MG63 (cell line): Measurements from ENCODE around the gene ARAP3. TPM values are rescaled to one million over a fixed set of nuclear protein-coding genes. Genes with fewer than 3 reads are reported as not detected.

Experiments
- DNase-seq: peaks from one replicate; pipeline ENCODE4 v3.0.0-alpha.2; 2020
- H3K27me3 ChIP-seq: fragments of 250-450 bp; sonication (Bioruptor Pico); 2 replicates; pipeline ENCODE4 v1.5.1; 2020; ENCODE audit warnings: mild to moderate bottlenecking, moderate library complexity
- H3K36me3 ChIP-seq: fragments of 250-450 bp; sonication (Bioruptor Pico); 2 replicates; pipeline ENCODE4 v1.5.1; 2020; ENCODE audit warnings: mild to moderate bottlenecking, moderate library complexity
- H3K4me3 ChIP-seq: fragments of 250-450 bp; sonication (Bioruptor Pico); 2 replicates; pipeline ENCODE4 v1.5.1; 2020; ENCODE audit warnings: mild to moderate bottlenecking, moderate library complexity
- H3K9me3 ChIP-seq: fragments of 250-450 bp; sonication (Bioruptor Pico); 2 replicates; pipeline ENCODE4 v1.5.1; 2020; ENCODE audit warnings: mild to moderate bottlenecking, moderate library complexity
- total RNA-seq: library from RNA; depleted of rRNA; stranded (reverse); fragments of >200 nt; shearing (Covaris generic); gene quantifications from 2 replicates; pipeline ENCODE4 v1.2.3, GENCODE V29; 2014; ENCODE audit warnings: low replicate concordance

The ARAP3 gene
- total RNA-seq, 1 experiment from 2014 or later: 4.6 TPM

DNA sequence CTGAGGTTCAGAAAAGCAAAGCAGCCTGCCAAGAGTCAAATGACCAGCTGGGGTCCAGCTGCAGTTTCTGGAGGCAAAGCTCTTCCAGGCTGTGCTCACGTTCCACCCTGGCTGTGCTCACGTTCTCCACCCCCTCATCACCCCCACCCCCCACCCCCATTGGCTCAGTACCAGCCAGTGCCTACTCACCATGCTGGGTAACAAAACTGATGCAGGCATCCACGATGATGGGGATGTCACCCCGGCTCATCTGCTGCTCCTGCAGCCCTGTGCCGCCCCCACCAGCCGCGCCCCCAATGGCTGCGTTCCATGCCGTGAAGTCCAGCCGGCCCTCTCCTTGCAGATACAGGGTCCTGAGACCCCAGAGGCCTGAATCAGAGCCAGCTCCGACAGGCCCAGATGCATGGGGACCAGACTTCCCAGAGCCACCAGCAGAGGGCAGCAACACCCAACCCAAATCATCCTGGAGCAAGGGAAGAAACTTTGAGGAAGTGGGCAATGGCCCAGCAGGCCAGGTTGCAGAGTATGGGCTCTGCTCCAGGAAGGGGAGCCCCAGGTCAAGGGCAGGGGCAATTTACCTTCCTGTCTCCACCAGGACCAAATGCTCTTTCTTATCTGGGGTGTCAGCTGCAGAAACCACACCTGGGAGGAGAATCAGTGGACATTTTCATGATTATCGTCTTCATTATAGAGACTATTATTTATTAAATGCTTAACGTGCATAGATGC, 17.1 kb downstream of the ARAP3 start:
- peak; percentile 72 for DNase-seq
- no peak overlapping the region for H3K4me3 ChIP-seq
- no peaks in the 10 kb centered on the region; the same call in 1 of the 2 replicates for H3K36me3 ChIP-seq
- no peaks in the 10 kb centered on the region for H3K27me3 ChIP-seq
- H3K9me3 ChIP-seq: no peaks in the 10 kb centered on the region

DNA sequence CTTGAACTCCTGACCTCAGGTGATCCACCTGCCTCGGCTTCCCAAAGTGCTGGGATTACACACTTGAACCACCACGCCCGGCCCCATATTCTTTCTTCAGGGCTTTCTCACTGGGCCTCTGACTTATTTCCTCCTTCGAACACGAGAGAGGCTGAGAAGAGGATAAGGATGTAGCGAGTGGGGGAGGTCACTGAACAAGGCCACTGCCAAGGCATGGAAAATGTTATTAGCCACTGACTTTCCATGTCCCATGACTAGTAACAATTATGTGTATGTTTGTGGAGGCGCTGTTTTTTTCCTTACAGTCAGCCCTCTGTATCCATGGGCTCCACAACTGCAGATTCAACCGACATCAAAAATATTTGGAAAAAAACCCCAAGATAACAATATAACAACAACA, 18.5 kb downstream of the ARAP3 start:
- no peaks in the 10 kb centered on the region; the same call in none of the 2 replicates for H3K36me3 ChIP-seq

DNA sequence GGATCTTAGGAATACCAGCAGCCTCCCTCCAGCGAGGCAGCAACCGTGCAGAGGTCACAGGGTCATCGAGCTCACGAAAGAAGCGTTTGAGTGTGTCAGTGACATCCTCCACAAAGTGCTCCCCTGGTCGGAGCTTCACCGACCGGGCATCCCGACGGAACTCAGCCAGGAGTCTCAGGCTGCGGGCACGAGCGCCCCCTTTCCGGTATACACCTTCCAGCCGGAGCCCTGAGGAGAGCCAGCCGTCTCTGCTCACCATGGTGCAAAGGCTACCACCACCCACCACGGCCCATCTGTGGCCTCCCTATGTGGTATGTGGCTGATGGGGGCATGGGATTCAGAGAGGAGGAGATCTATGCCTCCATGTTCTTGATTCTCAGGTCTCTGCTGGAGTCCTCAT, 20.0 kb downstream of the ARAP3 start:
- H3K36me3 ChIP-seq: no peaks in the 10 kb centered on the region; the same call in none of the 2 replicates

More for the DNA sequence above, 18.5 kb downstream of the ARAP3 start:
- no peaks in the 10 kb centered on the region for H3K9me3 ChIP-seq
- DNase-seq: no peak
- H3K27me3 ChIP-seq: no peaks in the 10 kb centered on the region
- no peak overlapping the region for H3K4me3 ChIP-seq

DNA sequence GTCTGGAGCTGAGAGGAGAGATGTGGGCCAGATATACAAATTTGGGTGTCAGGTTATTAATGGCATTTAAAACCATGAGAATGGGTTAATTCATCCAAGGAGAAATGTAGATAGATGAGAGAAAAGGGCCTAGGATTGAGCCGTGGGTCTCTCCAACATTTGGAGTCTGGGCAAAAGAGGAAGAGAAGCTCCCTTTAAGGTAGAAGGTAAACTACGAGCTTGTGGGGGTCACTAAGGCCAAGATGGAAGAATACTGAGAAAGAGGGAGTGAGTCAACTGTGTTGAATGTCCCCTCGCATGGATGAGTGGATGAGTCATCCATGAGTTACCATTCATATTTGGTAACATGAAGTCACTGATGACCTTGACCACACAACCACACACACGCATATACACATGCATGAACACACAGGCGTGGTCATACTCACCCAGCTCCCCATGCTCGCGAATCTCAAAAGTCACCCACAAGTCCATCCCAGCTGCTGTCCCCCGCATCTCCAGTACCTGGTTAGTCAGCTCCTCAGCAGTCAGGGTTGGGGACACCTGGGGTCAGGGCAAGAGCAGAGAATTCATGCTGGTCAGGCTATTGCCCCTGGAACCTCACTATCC, 24.0 kb downstream of the ARAP3 start:
- Histone ChIP-seq H3K27me3 (no peaks in the 10 kb centered on the region), H3K9me3 (no peaks in the 10 kb centered on the region), H3K36me3 (peaks cover 3% of the 10 kb centered on the region; the same call in 1 of the 2 replicates), H3K4me3 (no peak overlapping the region)
- peak; percentile 61 for DNase-seq

More for the DNA sequence above, 20.0 kb downstream of the ARAP3 start:
- Histone ChIP-seq H3K9me3 (no peaks in the 10 kb centered on the region), H3K4me3 (no peak overlapping the region), H3K27me3 (no peaks in the 10 kb centered on the region)
- no peak for DNase-seq

DNA sequence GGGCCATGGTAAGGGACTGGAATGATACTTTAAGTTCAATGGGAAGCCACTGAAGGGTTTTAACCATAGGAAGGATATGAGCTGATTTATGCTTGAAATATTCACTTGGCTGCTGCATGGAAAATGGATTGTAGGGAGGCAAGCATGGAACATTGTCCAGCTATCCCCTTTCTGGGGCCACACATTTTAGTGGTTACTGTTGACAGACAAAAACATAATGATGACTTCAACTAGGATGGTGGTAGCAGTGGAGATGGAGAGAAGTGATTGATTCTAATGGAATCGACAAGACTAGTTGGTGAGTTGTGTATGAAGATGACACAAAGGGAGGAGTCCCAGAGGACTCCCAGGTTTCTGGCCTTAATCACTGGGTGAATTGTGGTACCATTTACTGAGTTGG, 24.6 kb downstream of the ARAP3 start:
- no peak overlapping the region for H3K4me3 ChIP-seq
- H3K9me3 ChIP-seq: no peaks in the 10 kb centered on the region
- DNase-seq: no peak
- no peaks in the 10 kb centered on the region for H3K27me3 ChIP-seq
- peaks cover 3% of the 10 kb centered on the region; the same call in 1 of the 2 replicates for H3K36me3 ChIP-seq

DNA sequence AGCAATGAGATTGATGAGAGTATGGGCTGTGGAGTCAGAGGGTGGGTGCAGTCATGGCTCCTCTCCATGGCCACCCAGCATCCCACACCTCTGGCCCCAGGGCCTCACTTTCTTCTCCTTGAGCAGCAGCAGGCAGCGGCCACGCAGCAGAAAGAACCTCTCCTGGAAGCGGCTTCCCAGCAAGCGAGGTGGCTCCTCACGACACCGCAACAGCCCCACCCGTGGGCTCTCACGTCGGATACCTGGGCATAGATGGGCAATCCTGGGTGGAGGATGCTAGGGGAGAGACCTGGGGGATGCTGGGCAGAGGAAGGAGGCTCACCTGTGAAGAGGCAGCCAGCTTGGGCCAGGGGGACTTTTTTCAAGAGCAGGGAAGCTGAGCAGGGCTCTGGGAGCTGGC, 25.6 kb downstream of the ARAP3 start:
- Histone ChIP-seq H3K27me3 (no peaks in the 10 kb centered on the region), H3K4me3 (no peak overlapping the region), H3K9me3 (no peaks in the 10 kb centered on the region), H3K36me3 (peaks cover 3% of the 10 kb centered on the region; the same call in 1 of the 2 replicates)
- no peak for DNase-seq

DNA sequence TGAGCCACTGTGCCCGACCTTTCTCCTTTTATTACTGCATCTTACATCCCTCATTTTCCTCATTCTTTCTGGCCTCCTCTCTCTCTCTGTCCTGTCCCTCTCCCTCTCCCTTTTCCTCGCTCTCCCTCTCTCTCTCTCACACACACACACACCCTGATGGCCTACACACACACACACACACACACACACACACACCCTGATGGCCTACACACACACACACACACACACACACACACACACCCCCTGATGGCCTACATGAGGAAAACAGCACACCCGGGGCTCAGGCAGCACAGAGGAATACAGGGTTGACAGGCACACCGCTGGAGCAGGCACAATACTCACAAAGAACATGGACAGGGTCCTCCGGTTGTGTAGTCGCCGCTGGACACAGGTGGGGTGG, 27.0 kb downstream of the ARAP3 start:
- no peak for DNase-seq
- peaks cover 3% of the 10 kb centered on the region; the same call in 1 of the 2 replicates for H3K36me3 ChIP-seq
- no peaks in the 10 kb centered on the region for H3K27me3 ChIP-seq
- no peak overlapping the region for H3K4me3 ChIP-seq
- H3K9me3 ChIP-seq: no peaks in the 10 kb centered on the region

DNA sequence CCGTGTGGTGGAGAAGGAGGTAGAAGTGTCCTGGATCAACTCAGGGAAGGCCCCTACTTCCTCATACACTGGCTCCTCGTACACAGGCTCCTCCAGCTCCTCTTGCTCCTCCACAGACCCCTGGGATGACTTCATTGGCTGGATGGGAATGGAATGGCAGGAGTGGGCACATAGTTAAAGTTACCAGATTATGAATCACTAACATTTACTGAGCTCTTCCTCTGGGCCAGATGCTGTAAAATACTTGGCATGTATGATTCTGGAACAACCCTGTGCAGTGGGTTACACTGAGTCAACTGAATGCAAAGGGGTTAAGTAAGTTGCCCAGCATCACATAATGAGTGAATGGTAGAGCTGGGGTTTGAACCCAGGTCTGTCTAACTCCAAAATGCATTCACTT, 27.7 kb downstream of the ARAP3 start:
- DNase-seq: peak; percentile 86
- Histone ChIP-seq H3K36me3 (peaks cover 3% of the 10 kb centered on the region; the same call in 1 of the 2 replicates), H3K9me3 (no peaks in the 10 kb centered on the region), H3K27me3 (no peaks in the 10 kb centered on the region), H3K4me3 (no peak overlapping the region)

DNA sequence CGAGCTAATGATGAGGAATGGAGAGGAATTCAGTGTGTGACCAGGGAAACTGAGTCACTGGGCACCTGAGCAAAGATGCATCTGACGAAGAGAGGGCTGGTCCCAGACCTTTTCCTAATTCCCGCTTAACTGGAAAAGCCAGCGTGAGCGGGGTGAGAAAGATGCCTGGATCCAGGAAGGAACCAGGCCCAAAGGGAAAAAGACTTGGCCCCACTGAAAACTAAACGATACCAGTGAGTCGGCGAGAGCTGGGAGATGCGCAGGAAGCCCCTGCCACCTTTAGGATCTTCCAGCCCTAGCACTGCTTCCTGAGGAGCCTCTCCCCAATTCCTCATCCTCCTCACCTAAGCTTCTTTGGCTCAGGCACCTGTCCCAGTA, 30.3 kb downstream of the ARAP3 start:
- Histone ChIP-seq H3K36me3 (peaks cover 3% of the 10 kb centered on the region; the same call in 1 of the 2 replicates), H3K27me3 (no peaks in the 10 kb centered on the region; the same call in 1 of the 2 replicates), H3K9me3 (no peaks in the 10 kb centered on the region), H3K4me3 (peak overlapping the region; percentile 56)
- DNase-seq: no peak

DNA sequence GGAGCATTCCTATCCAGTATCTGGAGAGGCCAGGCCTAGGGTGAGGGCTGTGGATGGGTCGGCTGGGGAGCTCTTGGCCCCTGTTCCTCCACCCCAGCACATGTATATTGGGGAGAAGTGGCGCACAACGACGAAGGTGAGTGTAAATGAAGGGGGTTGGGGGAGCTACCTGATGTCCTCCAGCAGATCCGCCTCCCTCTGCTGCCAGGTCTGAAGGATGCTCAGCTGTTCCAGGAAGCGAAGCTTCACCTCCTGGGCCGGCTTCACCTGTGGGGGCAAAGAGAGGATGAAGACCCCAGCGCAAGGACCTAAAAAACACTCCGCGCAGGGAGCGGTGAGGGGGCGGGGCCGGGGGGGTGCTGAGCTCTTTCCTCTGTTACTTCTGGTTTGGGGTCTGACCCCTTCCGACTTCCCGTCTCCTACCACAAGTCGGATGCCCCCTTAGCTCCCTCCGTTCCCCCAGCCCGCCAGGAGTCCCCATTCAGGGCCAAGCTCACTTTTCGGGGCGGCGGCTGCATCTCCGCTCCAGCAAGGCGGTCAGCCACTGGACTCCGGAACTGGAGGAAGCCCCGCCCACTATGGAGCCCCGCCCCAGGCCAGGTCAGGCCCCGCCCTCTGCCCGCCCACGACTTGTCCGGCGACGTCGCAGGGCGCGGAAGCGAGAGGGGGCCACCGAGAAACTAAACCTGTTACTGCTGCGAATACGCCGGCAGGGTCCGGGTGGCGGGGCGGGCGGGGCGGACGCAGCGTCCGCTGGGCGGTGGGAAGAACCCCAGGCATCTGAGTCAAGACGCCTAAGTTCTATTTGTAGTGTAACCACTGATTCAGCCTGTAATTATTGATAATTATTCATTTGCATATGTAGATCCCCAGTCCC, 30.9 kb downstream of the ARAP3 start, which contains the start of gene FCHSD1:
TSS of gene FCHSD1 (minus strand) at position 568 of the 877 bp plus-strand sequence. CDS start at position 518, 50 bp downstream.
- DNase-seq: peak; percentile 79
- peak within 1 kb of the TSS; percentile 56 for H3K4me3 ChIP-seq
- peaks cover 3% of the 10 kb centered on the region; the same call in 1 of the 2 replicates for H3K36me3 ChIP-seq
- no peaks in the 10 kb centered on the region for H3K9me3 ChIP-seq
- no peaks in the 10 kb centered on the region; the same call in 1 of the 2 replicates for H3K27me3 ChIP-seq

DNA sequence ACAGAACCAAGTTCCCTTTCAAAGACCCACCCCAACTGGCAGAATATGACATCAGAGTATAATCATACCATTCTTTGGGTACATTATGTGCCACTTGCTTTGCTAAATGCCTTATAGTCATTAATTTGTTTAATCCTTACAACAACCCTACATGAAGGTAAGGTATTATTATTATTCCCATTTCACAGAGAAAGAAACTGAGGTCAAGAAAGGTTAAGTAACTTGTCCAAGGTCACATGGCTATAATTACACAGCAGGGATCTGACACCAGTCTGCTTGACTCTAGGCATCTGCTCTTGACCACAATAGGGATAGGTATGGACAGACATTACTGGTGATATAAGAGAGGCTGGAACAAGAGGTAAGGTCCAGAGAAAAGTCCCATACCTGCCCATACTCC, 32.1 kb downstream of the ARAP3 start:
- Histone ChIP-seq H3K27me3 (no peaks in the 10 kb centered on the region; the same call in 1 of the 2 replicates), H3K9me3 (no peaks in the 10 kb centered on the region), H3K36me3 (peaks cover 7% of the 10 kb centered on the region), H3K4me3 (no peak overlapping the region)
- no peak for DNase-seq

DNA sequence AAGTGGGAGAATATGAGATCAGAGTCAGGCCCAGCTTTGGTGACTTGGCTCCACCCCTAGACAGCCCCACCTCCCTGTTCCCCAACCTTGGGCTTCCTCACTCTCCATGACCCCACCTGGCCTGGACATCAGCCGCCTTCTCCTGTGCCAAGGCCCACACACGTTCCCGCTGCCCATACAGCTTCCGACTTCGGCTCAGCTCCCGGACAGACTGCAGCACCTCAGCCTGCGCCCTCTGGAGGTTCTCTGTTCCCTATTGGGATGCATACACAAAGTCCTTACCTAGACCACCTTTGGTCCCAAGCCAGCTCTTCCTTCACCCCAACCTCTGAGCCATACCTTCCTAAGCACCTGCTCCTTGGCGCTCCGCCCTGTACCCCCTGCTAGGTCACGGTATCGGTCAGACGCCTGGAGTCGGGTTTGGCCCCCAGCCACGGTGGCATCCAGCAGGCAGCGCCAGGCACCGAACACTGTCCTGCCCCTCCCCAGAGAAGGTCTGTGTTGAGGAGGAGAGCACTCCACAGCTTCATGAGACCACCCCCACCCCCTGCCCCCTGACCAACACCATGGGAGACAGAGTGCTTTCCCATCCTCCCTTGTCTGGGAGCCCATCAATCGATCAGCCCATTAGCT, 32.9 kb downstream of the ARAP3 start:
- H3K36me3 ChIP-seq: peaks cover 7% of the 10 kb centered on the region

DNA sequence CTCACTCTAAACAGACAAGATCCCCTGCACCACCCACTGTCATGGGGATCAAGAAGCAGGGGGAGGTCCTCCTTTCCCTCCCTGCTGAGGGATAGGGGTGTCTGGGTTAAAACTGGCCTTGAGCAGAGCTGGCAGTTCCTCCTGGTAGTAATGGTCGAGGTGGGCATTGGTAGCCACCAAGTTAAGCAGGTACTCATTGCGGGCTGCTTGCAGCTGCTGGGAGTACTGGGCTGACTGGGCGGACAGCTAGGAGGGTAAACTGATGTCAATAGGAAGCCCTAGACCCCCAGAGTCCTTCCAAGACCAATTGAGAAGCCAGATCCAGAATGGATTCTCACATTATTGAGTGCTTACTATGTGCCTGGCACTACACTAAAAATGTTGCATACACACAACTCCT, 34.2 kb downstream of the ARAP3 start:
- Histone ChIP-seq H3K36me3 (peaks cover 7% of the 10 kb centered on the region), H3K27me3 (no peaks in the 10 kb centered on the region; the same call in 1 of the 2 replicates), H3K4me3 (no peak overlapping the region), H3K9me3 (no peaks in the 10 kb centered on the region)
- DNase-seq: no peak

More for the DNA sequence above, 32.9 kb downstream of the ARAP3 start:
- H3K9me3 ChIP-seq: no peaks in the 10 kb centered on the region
- H3K27me3 ChIP-seq: no peaks in the 10 kb centered on the region; the same call in 1 of the 2 replicates
- DNase-seq: no peak
- no peak overlapping the region for H3K4me3 ChIP-seq

DNA sequence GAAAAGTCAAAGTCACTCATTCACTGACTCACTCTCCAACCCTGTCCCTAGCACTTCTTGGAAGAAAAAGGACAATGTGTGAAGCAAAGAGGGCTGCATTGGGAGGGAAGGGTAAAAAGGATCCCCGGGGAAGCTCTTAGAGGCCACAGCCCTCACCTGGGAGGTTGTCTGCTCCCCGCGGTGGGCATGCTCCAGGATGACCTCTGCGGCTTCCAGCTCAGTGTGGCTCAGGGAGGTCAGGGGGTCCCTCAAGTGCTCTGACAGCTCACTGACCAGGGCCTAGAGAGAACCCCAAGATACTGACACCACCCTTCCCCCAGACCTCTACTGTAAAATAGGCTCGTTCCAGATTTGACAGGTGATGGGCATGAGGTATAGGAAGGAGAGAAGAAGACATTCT, 34.8 kb downstream of the ARAP3 start:
- Histone ChIP-seq H3K9me3 (no peaks in the 10 kb centered on the region), H3K36me3 (peaks cover 7% of the 10 kb centered on the region), H3K4me3 (no peak overlapping the region), H3K27me3 (no peaks in the 10 kb centered on the region; the same call in 1 of the 2 replicates)
- DNase-seq: no peak

DNA sequence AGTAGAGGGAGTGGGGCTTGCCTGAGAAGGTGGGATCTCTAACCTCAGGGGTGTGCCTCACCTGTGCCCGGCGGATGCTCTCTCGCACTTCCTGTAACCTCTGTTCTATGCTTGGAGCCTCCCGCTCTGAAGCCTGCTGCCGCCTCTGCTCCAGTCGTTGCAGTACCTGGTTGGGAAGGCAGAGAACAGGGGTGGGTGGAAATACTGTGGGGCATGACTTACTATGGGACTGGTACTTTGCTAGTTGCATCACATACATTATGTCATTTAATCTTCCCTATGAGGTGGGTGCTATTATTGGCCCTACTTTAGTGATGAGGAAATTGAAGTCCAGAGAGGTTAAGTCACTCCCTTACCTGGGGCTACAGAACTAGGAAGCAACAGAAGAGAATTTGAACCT, 36.0 kb downstream of the ARAP3 start:
- DNase-seq: no peak
- no peaks in the 10 kb centered on the region for H3K9me3 ChIP-seq
- no peaks in the 10 kb centered on the region; the same call in 1 of the 2 replicates for H3K27me3 ChIP-seq
- H3K36me3 ChIP-seq: peaks cover 7% of the 10 kb centered on the region
- H3K4me3 ChIP-seq: no peak overlapping the region

DNA sequence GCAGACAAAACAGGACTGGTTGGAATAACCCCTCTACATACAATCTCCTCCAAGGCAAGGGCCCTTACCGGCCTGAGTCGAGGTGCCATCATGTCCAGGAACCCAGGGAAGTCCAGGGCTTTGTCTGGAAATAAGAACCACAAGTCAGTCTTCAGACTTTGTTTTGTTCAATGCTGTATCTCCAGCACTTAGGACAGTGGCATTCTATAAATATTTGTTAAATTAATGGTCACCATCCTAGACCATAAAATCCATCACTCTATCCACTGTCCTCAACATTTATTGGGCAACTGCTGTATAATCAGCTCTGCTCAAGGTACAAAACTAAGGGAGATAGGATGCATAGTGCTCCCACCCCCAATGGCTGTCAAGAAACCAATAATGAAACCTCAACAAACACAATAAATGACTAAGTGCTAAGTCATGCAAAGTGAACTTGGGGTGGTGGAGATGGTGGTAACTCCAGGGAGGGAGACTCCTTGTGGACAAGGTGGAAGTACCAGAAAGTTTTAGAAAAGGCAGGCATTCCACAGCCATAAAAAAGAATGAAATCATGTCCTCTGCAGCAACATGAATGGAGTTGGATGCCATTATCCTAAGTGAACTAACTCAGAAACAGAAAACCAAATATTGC, 40.3 kb downstream of the ARAP3 start:
- no peaks in the 10 kb centered on the region for H3K27me3 ChIP-seq
- peak; percentile 43 for DNase-seq
- H3K4me3 ChIP-seq: no peak overlapping the region
- peaks cover 10% of the 10 kb centered on the region; the same call in 1 of the 2 replicates for H3K36me3 ChIP-seq
- H3K9me3 ChIP-seq: no peaks in the 10 kb centered on the region
